ENCODE measurements around the gene CST9.

- no peak for TF ChIP-seq KDM2B (CRISPR knock-in tag; IDR thresholded peaks at IDR 0.05)
- TF ChIP-seq POLR2G (IDR thresholded peaks at IDR 0.05; ENCODE audit: low read depth, low read length): no peak
- TF ChIP-seq REST (IDR thresholded peaks at IDR 0.05; ENCODE audit: borderline replicate concordance): no peak
- no peak for TF ChIP-seq REST (CRISPR knock-in tag; IDR thresholded peaks at IDR 0.05; ENCODE audit: low read depth)
- TF ChIP-seq CTCF (IDR thresholded peaks at IDR 0.05 in 2 of 3, conservative IDR thresholded peaks at IDR 0.05 in 1 of 3; ENCODE audit: insufficient read depth in 2 of 3, low read depth in 1 of 3, low read length in 3 of 3): no peak
- no peak for TF ChIP-seq RERE (CRISPR knock-in tag; IDR thresholded peaks at IDR 0.05; ENCODE audit: borderline replicate concordance)
- TF ChIP-seq HNRNPK (IDR thresholded peaks at IDR 0.05; ENCODE audit: low read depth, low read length, poor library complexity, severe bottlenecking): no peak
- no peak for TF ChIP-seq ZNF740 (CRISPR knock-in tag; IDR thresholded peaks at IDR 0.05)
- TF ChIP-seq ZNF740 (tag; IDR thresholded peaks at IDR 0.05): no peak
- no peak for TF ChIP-seq ZNF785 (CRISPR knock-in tag; IDR thresholded peaks at IDR 0.05)
- no peak for TF ChIP-seq TAL1 (IDR thresholded peaks at IDR 0.05)
- no peak for TF ChIP-seq ZFP1 (CRISPR knock-in tag; IDR thresholded peaks at IDR 0.05)
- TF ChIP-seq CEBPB (tag; IDR thresholded peaks at IDR 0.05): no peak
- no peak for TF ChIP-seq ARHGAP35 (IDR thresholded peaks at IDR 0.05; ENCODE audit: partially characterized antibody)
Measured at GRCh38 chr20:23646106-23646873, 40.6 kb upstream of the CST9 start.
